GM12878 (cell line): ENCODE results near the gene CD83. TPM values are rescaled to one million over a fixed set of nuclear protein-coding genes. Genes with fewer than 3 reads are reported as not detected.

Experiments
- ATAC-seq: fragments of 200-7000 bp; cut with Tn5 transposase; 3 replicates; pipeline ENCODE4 v1.9.1; 2020; ENCODE audit warnings: mild to moderate bottlenecking, moderate library complexity
- BruUV-seq: library from RNA; stranded (reverse); fragments of 400-500 nt; replicated peaks from 2 replicates; lab custom pipeline; 2021; lab: Mats Ljungman, UMichigan
- CTCF ChIA-PET: fragments of 300-600 bp; sonication (Branson Sonifier 250); formaldehyde crosslinking; extraction: SDS; loops from one replicate; lab custom pipeline; 2021; ENCODE audit warnings: inconsistent platforms; lab: Yijun Ruan, JAX
- POLR2A ChIA-PET: fragments of 350-600 bp; formaldehyde crosslinking; extraction: SDS; loops from one replicate; lab custom pipeline; 2021; ENCODE audit warnings: inconsistent platforms; lab: Charles Lee
- RAD21 ChIA-PET: fragments of 300-600 bp; sonication (Branson Sonifier 250); formaldehyde crosslinking; loops from one replicate; lab custom pipeline; 2023; ENCODE audit warnings: antibody characterized with exemption; ENCODE audit not compliant: unreplicated experiment; lab: Charles Lee
- SMC1A ChIA-PET: fragments of 300-600 bp; sonication (Branson Sonifier 250); formaldehyde crosslinking; loops from one replicate; lab custom pipeline; 2023; ENCODE audit not compliant: unreplicated experiment, uncharacterized antibody; lab: Charles Lee
- DNase-seq: peaks from one replicate; pipeline ENCODE4 v3.0.0-alpha.2; 2011; ENCODE audit warnings: low read depth, low spot score
- FAIRE-seq: peaks from 3 replicates; lab custom pipeline; 2011; peaks lifted over from hg19 to GRCh38; lab: Jason Lieb, UNC
- H2AFZ ChIP-seq: 2 replicates; pipeline ENCODE4 v1.6.0; 2011; ENCODE audit warnings: low read depth, low read length, control low read depth; ENCODE audit not compliant: control insufficient read depth
- H3K27ac ChIP-seq: 2 replicates; pipeline ENCODE4 v1.5.1; 2011; ENCODE audit warnings: control low read depth; ENCODE audit not compliant: control insufficient read depth, insufficient read depth
- H3K27me3 ChIP-seq, 2 experiments: replicated peaks in 1 of 2; 2 replicates each; pipeline versions ENCODE4 v1.6.0 to v1.6.1; 2011; ENCODE audit warnings: low read length in 1 of 2; ENCODE audit not compliant: control insufficient read depth in 2 of 2, insufficient read depth in 2 of 2
- H3K36me3 ChIP-seq, 2 experiments: 2 replicates each; pipeline ENCODE4 v1.5.1; 2011; ENCODE audit warnings: low read length in 1 of 2; ENCODE audit not compliant: control insufficient read depth in 2 of 2, insufficient read depth in 2 of 2
- H3K4me1 ChIP-seq: 2 replicates; pipeline ENCODE4 v1.6.1; 2011; ENCODE audit warnings: mild to moderate bottlenecking, low read length, moderate library complexity, mixed read lengths; ENCODE audit not compliant: control insufficient read depth, insufficient read depth
- H3K4me2 ChIP-seq: 2 replicates; pipeline ENCODE4 v1.6.0; 2011; ENCODE audit warnings: control low read depth; ENCODE audit not compliant: control insufficient read depth, insufficient read depth
- H3K4me3 ChIP-seq: fragments of 200-600 bp; sonication (generic); 2 replicates; pipeline ENCODE4 v1.5.1; 2016
- H3K79me2 ChIP-seq: 2 replicates; pipeline ENCODE4 v1.6.0; 2011; ENCODE audit warnings: low read length; ENCODE audit not compliant: control insufficient read depth, insufficient read depth
- H3K9ac ChIP-seq: 2 replicates; pipeline ENCODE4 v1.8.0; 2011; ENCODE audit warnings: low read length, control low read depth, mixed read lengths; ENCODE audit not compliant: control insufficient read depth, insufficient read depth
- H3K9me3 ChIP-seq: replicated peaks from 3 replicates; pipeline ENCODE4 v1.5.1; 2011; ENCODE audit warnings: mild to moderate bottlenecking, low read length; ENCODE audit not compliant: control insufficient read depth, insufficient read depth
- H4K20me1 ChIP-seq: 2 replicates; pipeline ENCODE4 v1.6.0; 2011; ENCODE audit not compliant: control insufficient read depth, insufficient read depth
- FOXM1 ChIP-seq: IDR thresholded peaks from 2 replicates; pipeline ENCODE4 v1.6.1; 2012; ENCODE audit warnings: low read depth, mild to moderate bottlenecking, inconsistent platforms, low read length, moderate library complexity
- HDGF ChIP-seq: fragments of 450-650 bp; IDR thresholded peaks from 2 replicates; pipeline ENCODE4 v1.6.1; 2016; ENCODE audit warnings: antibody characterized with exemption
- NBN ChIP-seq: fragments of 450-650 bp; IDR thresholded peaks from 2 replicates; pipeline ENCODE4 v1.6.1; 2016
- POLR2AphosphoS5 ChIP-seq: IDR thresholded peaks from 2 replicates; pipeline ENCODE4 v1.6.1; 2011; ENCODE audit warnings: mild to moderate bottlenecking, low read length, inconsistent platforms
- RBBP5 ChIP-seq: fragments of 200-600 bp; sonication (generic); conservative IDR thresholded peaks from 2 replicates; pipeline ENCODE4 v1.6.1; 2016
- RCOR1 ChIP-seq: conservative IDR thresholded peaks from 2 replicates; pipeline ENCODE4 v1.6.1; 2012; ENCODE audit warnings: low read depth, low read length, improper control_type of control experiment
- SREBF1 ChIP-seq: IDR thresholded peaks from 2 replicates; pipeline ENCODE4 v1.6.1; 2012; ENCODE audit warnings: mild to moderate bottlenecking, low read length
- STAT1 ChIP-seq: fragments of 450-650 bp; conservative IDR thresholded peaks from 2 replicates; pipeline ENCODE4 v1.6.1; 2014; ENCODE audit warnings: antibody characterized with exemption, mild to moderate bottlenecking
- TCF3 ChIP-seq: IDR thresholded peaks from 2 replicates; pipeline ENCODE4 v1.6.1; 2012; ENCODE audit warnings: low read depth, mild to moderate bottlenecking, low read length, borderline replicate concordance; ENCODE audit not compliant: insufficient read depth
- YY1 ChIP-seq: IDR thresholded peaks from 2 replicates; pipeline ENCODE4 v1.6.1; 2011; ENCODE audit warnings: low read depth, mild to moderate bottlenecking, low read length
- ZBED1 ChIP-seq: IDR thresholded peaks from 2 replicates; pipeline ENCODE4 v1.6.1; 2016; ENCODE audit warnings: borderline replicate concordance
- ZNF207 ChIP-seq: fragments of 450-650 bp; IDR thresholded peaks from 2 replicates; pipeline ENCODE4 v1.6.1; 2014; ENCODE audit warnings: antibody characterized with exemption, mild to moderate bottlenecking, borderline replicate concordance
- WGBS: methylation state at CpG from one replicate; pipeline ENCODE4 v1.1.6; 2016; ENCODE audit warnings: low lambda C conversion rate; ENCODE audit not compliant: insufficient replicate concordance, insufficient coverage; ENCODE audit errors: missing lambda C conversion rate; 5-methylcytosine and 5-hydroxymethylcytosine counted together
- in situ Hi-C: fragments of 300-500 bp; cut with MboI; formaldehyde crosslinking; loops from 9 replicates; pipeline ENCODE4 v1.14.3; 2018; ENCODE audit warnings: mixed read lengths
- intact Hi-C: fragments of 100-400 bp; cut with micrococcal nuclease; formaldehyde crosslinking; loops from one replicate; pipeline ENCODE4 v1.14.2; 2022; ENCODE audit not compliant: unreplicated experiment
- polyA plus RNA-seq, 11 experiments: library from polyadenylated mRNA; depleted of rRNA in 4 of 11; unstranded in 6 of 11; stranded (reverse) in 5 of 11; fragments of >200 nt; fragmentation: Nextera tagmentation in 4 of 11; fragmentation: Illumina TruSeq in 1 of 11; extraction: Ambion mirVana in 4 of 11; extraction: Trizol in 1 of 11; gene quantifications; 1 replicate in 1 of 11; 2 replicates in 10 of 11; pipeline versions ENCODE4 v1.2.1 to v1.2.3, GENCODE V29; 2011 to 2016; ENCODE audit warnings: inconsistent platforms in 2 of 11, missing spikeins in 2 of 11, low read depth in 1 of 11
- total RNA-seq, 4 experiments: library from RNA; depleted of rRNA in 3 of 4; stranded (reverse); fragments of >200 nt in 3 of 4; fragmentation: Illumina TruSeq in 1 of 4; extraction: Trizol in 1 of 4; gene quantifications; 2 replicates each; pipeline versions ENCODE4 v1.2.1 to v1.2.3, GENCODE V29; 2013 to 2021
- TF ChIP-seq, protein P1 (sequence below): fragments of 450-650 bp; IDR thresholded peaks from 2 replicates; pipeline ENCODE4 v1.6.1; 2017; ENCODE audit warnings: mild to moderate bottlenecking, moderate library complexity
- TF ChIP-seq, protein P2 (sequence below): IDR thresholded peaks from 2 replicates; pipeline ENCODE4 v1.6.1; 2011; ENCODE audit warnings: low read depth, mild to moderate bottlenecking, low read length, moderate library complexity, borderline replicate concordance; ENCODE audit errors: extremely low read depth

CD83 gene
- total and polyA plus RNA-seq, 10 of the 15 experiments (the other 5 are each of a cell fraction or from before 2014, with no cell fraction given): 76.1 to 174 (median 129) TPM

DNA sequence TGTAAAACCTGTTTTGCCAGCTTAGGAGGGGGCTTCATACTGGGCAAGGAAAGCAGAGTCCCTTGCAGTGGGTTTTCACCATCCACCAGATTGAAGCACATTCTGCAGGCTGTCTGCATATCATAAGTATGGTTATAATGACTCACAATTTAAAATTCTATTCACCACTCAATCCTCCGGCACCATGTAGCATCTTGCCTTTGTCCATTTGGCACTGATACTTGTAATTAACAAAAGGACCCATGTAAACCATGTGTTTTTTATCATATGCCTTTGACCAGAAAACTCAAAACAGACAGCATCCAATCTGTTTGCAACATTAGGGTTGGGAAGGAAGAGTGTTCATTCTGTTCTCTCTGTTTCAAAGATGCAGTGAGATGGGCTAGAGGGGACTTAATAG, 3.0 kb downstream of the CD83 start:
- FAIRE-seq (no peak), DNase-seq (no peak), ATAC-seq (no peak)
- ChIA-PET POLR2A (interaction anchor here (0.9 to 6.8 kb wide), 7 partner anchors 8 to 54 kb away, joined by 3 to 51 read pairs (median 3); no protein-coding TSS in a partner anchor), SMC1A (interaction anchor here (0.7 to 14.9 kb wide), 11 partner anchors 9 to 75 kb away, joined by 3 to 187 read pairs (median 6); no protein-coding TSS in a partner anchor), RAD21 (interaction anchor here (1.1 to 11.6 kb wide), 6 partner anchors 8 to 54 kb away, joined by 3 to 111 read pairs (median 22); no protein-coding TSS in a partner anchor), CTCF (interaction anchor here (0.8 to 4.0 kb wide), 10 partner anchors 9 to 326 kb away, joined by 3 to 33 read pairs (median 4); no protein-coding TSS in a partner anchor)
- Histone ChIP-seq H3K4me1 (peaks cover 24% of the 10 kb centered on the region), H3K79me2 (peaks cover 78% of the 10 kb centered on the region), H3K9me3 (no peaks in the 10 kb centered on the region), H3K4me2 (peak overlapping the region; percentile 84), H4K20me1 (peaks cover 3% of the 10 kb centered on the region; the same call in 1 of the 2 replicates), H2AFZ (no peak overlapping the region), H3K27ac (no peak overlapping the region), H3K4me3 (peak overlapping the region; percentile 93), H3K27me3 (no peaks in the 10 kb centered on the region), H3K9ac (no peak overlapping the region; the same call in 1 of the 2 replicates), H3K36me3 (peaks cover 1 to 14% of the 10 kb centered on the region in 2 experiments)
- intact Hi-C loops: loop anchor here (10.0 kb wide), 1 partner anchor 1134 kb away; no protein-coding TSS in a partner anchor
- 100% methylated on average over 1 of the region's 1 CpG for WGBS
- BruUV-seq: no TSS peak
- in situ Hi-C loops: loop anchor here (25.0 kb wide), 1 partner anchor 1758 kb away; no protein-coding TSS in a partner anchor
- TF ChIP-seq RBBP5 (no peak), NBN (no peak), YY1 (no peak), STAT1 (no peak), HDGF (no peak), SREBF1 (no peak), RCOR1 (no peak), POLR2AphosphoS5 (peak; percentile 47), ZNF207 (no peak), ZBED1 (0 out of 2 replicates have a peak, but pooled peaks have one; percentile 1), TCF3 (no peak), FOXM1 (no peak)
- TF ChIP-seq, protein P1, sequence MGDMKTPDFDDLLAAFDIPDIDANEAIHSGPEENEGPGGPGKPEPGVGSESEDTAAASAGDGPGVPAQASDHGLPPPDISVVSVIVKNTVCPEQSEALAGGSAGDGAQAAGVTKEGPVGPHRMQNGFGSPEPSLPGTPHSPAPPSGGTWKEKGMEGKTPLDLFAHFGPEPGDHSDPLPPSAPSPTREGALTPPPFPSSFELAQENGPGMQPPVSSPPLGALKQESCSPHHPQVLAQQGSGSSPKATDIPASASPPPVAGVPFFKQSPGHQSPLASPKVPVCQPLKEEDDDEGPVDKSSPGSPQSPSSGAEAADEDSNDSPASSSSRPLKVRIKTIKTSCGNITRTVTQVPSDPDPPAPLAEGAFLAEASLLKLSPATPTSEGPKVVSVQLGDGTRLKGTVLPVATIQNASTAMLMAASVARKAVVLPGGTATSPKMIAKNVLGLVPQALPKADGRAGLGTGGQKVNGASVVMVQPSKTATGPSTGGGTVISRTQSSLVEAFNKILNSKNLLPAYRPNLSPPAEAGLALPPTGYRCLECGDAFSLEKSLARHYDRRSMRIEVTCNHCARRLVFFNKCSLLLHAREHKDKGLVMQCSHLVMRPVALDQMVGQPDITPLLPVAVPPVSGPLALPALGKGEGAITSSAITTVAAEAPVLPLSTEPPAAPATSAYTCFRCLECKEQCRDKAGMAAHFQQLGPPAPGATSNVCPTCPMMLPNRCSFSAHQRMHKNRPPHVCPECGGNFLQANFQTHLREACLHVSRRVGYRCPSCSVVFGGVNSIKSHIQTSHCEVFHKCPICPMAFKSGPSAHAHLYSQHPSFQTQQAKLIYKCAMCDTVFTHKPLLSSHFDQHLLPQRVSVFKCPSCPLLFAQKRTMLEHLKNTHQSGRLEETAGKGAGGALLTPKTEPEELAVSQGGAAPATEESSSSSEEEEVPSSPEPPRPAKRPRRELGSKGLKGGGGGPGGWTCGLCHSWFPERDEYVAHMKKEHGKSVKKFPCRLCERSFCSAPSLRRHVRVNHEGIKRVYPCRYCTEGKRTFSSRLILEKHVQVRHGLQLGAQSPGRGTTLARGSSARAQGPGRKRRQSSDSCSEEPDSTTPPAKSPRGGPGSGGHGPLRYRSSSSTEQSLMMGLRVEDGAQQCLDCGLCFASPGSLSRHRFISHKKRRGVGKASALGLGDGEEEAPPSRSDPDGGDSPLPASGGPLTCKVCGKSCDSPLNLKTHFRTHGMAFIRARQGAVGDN: no peak
- TF ChIP-seq, protein P2, sequence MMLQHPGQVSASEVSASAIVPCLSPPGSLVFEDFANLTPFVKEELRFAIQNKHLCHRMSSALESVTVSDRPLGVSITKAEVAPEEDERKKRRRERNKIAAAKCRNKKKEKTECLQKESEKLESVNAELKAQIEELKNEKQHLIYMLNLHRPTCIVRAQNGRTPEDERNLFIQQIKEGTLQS: no peak
- TF ChIP-seq, all 136 proteins: peak for 2
